Esophagus squamous epithelium (tissue), 4 donors: ENCODE data around the gene ZGPAT.
"Not testable (repeated sequence)": the region's sequence is repeated elsewhere in the genome, so short reads cannot be mapped to it uniquely, and the experiment has no call there.

Source experiments
- POLR2A ChIP-seq, 4 donors: fragments of 450-650 bp; IDR thresholded peaks; one replicate each; pipeline ENCODE4 v1.6.1; 2017; ENCODE audit warnings: antibody characterized with exemption in 4 of 4, mild to moderate bottlenecking in 4 of 4, moderate library complexity in 3 of 4
- TF ChIP-seq, protein P1 (sequence below), 6 experiments: fragments of 450-650 bp in 4 of 6; fragments of 200-600 bp in 2 of 6; sonication (generic) in 2 of 6; IDR thresholded peaks; one replicate each; pipeline ENCODE4 v1.5.1; 2016 to 2019; ENCODE audit warnings: antibody characterized with exemption in 6 of 6, mild to moderate bottlenecking in 4 of 6, moderate library complexity in 4 of 6

DNA sequence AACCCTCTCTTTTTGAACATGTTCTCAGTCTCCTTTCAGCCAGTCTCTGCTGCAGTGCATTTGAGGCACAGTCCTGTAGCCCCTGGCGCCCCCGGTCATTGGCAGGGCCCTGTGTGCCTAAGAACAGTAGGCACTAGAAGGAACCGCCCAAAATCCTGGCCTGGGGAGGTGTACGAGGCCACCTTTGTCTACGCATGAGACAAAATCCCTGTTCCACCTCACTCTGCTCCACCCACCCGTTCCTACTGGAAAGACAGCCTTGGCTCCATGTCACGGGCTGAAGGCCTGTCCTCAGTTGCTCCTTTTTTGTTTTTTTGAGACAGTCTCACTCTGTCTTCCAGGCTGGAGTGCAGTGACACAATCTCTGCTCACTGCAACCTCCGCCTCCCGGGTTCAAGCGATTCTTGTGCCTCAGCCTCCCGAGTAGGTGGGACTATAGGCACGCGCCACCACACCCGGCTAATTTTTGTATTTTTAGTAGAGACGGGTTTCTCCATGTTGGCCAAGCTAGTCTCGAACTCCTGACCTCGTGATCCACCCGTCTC is 22.4 kb downstream of the ZGPAT start:
- TF ChIP-seq, protein P1, sequence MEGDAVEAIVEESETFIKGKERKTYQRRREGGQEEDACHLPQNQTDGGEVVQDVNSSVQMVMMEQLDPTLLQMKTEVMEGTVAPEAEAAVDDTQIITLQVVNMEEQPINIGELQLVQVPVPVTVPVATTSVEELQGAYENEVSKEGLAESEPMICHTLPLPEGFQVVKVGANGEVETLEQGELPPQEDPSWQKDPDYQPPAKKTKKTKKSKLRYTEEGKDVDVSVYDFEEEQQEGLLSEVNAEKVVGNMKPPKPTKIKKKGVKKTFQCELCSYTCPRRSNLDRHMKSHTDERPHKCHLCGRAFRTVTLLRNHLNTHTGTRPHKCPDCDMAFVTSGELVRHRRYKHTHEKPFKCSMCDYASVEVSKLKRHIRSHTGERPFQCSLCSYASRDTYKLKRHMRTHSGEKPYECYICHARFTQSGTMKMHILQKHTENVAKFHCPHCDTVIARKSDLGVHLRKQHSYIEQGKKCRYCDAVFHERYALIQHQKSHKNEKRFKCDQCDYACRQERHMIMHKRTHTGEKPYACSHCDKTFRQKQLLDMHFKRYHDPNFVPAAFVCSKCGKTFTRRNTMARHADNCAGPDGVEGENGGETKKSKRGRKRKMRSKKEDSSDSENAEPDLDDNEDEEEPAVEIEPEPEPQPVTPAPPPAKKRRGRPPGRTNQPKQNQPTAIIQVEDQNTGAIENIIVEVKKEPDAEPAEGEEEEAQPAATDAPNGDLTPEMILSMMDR (IDR thresholded peaks at IDR 0.05): not testable (repeated sequence)
- TF ChIP-seq POLR2A (IDR thresholded peaks at IDR 0.05): not testable (repeated sequence)
